HepG2 (cell line): Measurements from ENCODE around the gene CTTNBP2NL.

Experiments
- IRF2 ChIP-seq: IDR thresholded peaks from 2 replicates; pipeline ENCODE4 v1.6.1; 2018; ENCODE audit warnings: missing genetic modification reagents, missing compliant biosample characterization
- MBNL3 ChIP-seq: fragments of 250-450 bp; sonication (Bioruptor Pico); conservative IDR thresholded peaks from 2 replicates; pipeline ENCODE4 v1.8.0; 2022; ENCODE audit warnings: mild to moderate bottlenecking, inconsistent platforms
- RNF2 ChIP-seq: fragments of 450-650 bp; conservative IDR thresholded peaks from 2 replicates; pipeline ENCODE4 v1.6.1; 2016; ENCODE audit warnings: low read depth

- TF ChIP-seq IRF2 (CRISPR knock-in tag) (no peak), RNF2 (no peak), MBNL3 (no peak)
These were observed 110.7 kb downstream of the CTTNBP2NL start for GRCh38 chr1:112506731-112507130.
